ACC112 (cell line): Measurements from ENCODE around the gene SPTBN5.

ENCODE experiments used
- H2AFZ ChIP-seq: fragments of 200-600 bp; sonication (generic); one replicate; pipeline ENCODE4 v1.6.0; 2017; ENCODE audit warnings: antibody characterized with exemption, low read length; ENCODE audit not compliant: unreplicated experiment
- H3K27ac ChIP-seq: fragments of 200-600 bp; sonication (generic); 2 replicates; pipeline ENCODE4 v1.5.1; 2014; ENCODE audit warnings: low read depth, mild to moderate bottlenecking, antibody characterized with exemption, low read length, moderate library complexity
- H3K27me3 ChIP-seq: fragments of 200-600 bp; sonication (generic); 2 replicates; pipeline ENCODE4 v1.6.1; 2014; ENCODE audit warnings: mild to moderate bottlenecking, antibody characterized with exemption, low read length, moderate library complexity, mixed read lengths; ENCODE audit not compliant: insufficient read depth
- H3K36me3 ChIP-seq: fragments of 200-600 bp; sonication (generic); 2 replicates; pipeline ENCODE4 v1.6.1; 2016; ENCODE audit warnings: mild to moderate bottlenecking, antibody characterized with exemption, low read length, moderate library complexity, mixed read lengths; ENCODE audit not compliant: insufficient read depth
- H3K4me1 ChIP-seq: fragments of 200-600 bp; sonication (generic); one replicate; pipeline ENCODE4 v1.6.1; 2016; ENCODE audit warnings: low read length, mixed read lengths; ENCODE audit not compliant: insufficient read depth, unreplicated experiment, control insufficient read depth
- H3K4me3 ChIP-seq: fragments of 200-600 bp; sonication (generic); 2 replicates; pipeline ENCODE4 v1.5.1; 2014; ENCODE audit warnings: mild to moderate bottlenecking, low read depth, low read length
- H3K79me2 ChIP-seq: fragments of 200-600 bp; sonication (generic); one replicate; pipeline ENCODE4 v1.6.0; 2016; ENCODE audit warnings: low read length; ENCODE audit not compliant: control insufficient read depth, unreplicated experiment, insufficient read depth

SPTBN5 gene

GRCh38 chr15:41814534-41814933, 79.3 kb downstream of the SPTBN5 start:
- H3K4me1 ChIP-seq: peaks cover 9% of the 10 kb centered on the region
- H3K36me3 ChIP-seq: peaks cover 14% of the 10 kb centered on the region; the same call in 1 of the 2 replicates
- no peak overlapping the region for H3K27ac ChIP-seq
- no peaks in the 10 kb centered on the region for H3K27me3 ChIP-seq
- H2AFZ ChIP-seq: no peak overlapping the region
- no peak overlapping the region for H3K4me3 ChIP-seq
- no peaks in the 10 kb centered on the region for H3K79me2 ChIP-seq

DNA sequence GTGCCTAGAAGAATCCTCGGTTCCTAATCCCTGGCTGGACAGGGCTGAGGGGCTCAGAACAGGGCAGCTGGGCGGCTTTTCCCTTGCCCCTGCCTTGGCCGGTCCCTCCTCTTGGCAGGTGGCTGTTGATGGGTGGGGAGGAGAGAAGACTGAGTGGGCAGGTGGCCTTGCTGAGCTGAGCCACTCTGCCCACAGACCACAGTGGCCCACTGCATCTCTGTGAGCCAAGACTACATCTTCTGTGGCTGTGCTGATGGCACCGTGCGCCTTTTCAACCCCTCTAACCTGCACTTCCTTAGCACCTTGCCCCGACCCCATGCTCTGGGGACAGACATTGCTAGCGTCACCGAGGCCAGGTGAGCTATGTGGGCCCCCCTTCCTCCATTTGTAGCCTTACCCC, 80.4 kb downstream of the SPTBN5 start:
- no peak overlapping the region for H3K4me3 ChIP-seq
- no peak overlapping the region for H2AFZ ChIP-seq
- H3K4me1 ChIP-seq: peaks cover 11% of the 10 kb centered on the region
- H3K36me3 ChIP-seq: 0 out of 2 replicates have a peak, but pooled peaks cover 7% of the 10 kb centered on the region
- H3K27me3 ChIP-seq: no peaks in the 10 kb centered on the region
- H3K79me2 ChIP-seq: no peaks in the 10 kb centered on the region
- no peak overlapping the region for H3K27ac ChIP-seq

- Histone ChIP-seq H2AFZ (no peak overlapping the region), H3K36me3 (0 out of 2 replicates have a peak, but pooled peaks cover 3% of the 10 kb centered on the region), H3K4me1 (peaks cover 11% of the 10 kb centered on the region), H3K27me3 (no peaks in the 10 kb centered on the region), H3K4me3 (no peak overlapping the region), H3K27ac (no peak overlapping the region), H3K79me2 (no peaks in the 10 kb centered on the region)
Measured at GRCh38 chr15:41812820-41813375, 81.0 kb downstream of the SPTBN5 start.

- Histone ChIP-seq H3K36me3 (0 out of 2 replicates have a peak, but pooled peaks cover 3% of the 10 kb centered on the region), H3K27ac (no peak overlapping the region), H2AFZ (no peak overlapping the region), H3K27me3 (no peaks in the 10 kb centered on the region), H3K4me1 (peaks cover 11% of the 10 kb centered on the region), H3K79me2 (no peaks in the 10 kb centered on the region), H3K4me3 (no peak overlapping the region)
Measured at GRCh38 chr15:41811432-41812195, 82.2 kb downstream of the SPTBN5 start.

DNA sequence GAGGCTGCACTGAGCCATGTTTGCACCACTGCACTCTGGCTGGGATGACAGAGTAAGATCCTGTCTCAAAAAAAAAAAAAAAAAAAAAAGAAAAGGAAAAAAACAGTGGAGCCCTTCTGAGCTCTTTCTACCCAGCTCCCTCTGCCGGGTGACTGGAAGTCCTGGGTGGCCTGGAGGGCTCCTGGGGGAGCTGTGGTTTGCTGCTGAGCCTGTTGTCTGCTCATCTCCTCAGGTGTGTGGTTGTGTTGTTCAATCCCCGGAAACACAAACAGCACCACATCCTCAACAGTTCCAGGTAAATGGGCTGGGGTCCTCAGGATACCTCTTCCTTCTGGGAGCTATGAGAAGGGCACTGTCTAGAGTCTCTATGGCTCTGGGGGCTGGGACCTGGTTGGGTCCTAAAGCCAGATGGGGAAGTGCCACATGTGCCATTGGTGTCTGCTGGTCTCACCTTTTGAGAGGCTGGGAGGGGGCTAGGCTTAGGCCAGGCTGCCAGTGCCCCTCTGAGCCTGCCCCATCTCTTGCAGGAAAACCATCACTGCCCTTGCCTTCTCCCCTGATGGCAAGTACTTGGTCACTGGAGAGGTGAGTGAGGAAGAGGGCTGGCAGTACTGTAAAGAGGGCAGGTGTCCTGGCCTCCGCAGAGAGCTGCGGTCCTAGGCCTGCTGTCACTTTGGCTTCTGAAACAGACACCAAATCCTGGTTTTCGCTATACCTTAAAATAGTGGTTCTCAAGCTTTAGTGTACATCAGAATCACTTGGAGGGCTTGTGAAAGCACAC, 83.0 kb downstream of the SPTBN5 start:
- H3K27ac ChIP-seq: no peak overlapping the region
- H3K27me3 ChIP-seq: no peaks in the 10 kb centered on the region
- H2AFZ ChIP-seq: no peak overlapping the region
- H3K36me3 ChIP-seq: 0 out of 2 replicates have a peak, but pooled peaks cover 3% of the 10 kb centered on the region
- no peak overlapping the region for H3K4me3 ChIP-seq
- H3K4me1 ChIP-seq: peaks cover 11% of the 10 kb centered on the region
- no peaks in the 10 kb centered on the region for H3K79me2 ChIP-seq

DNA sequence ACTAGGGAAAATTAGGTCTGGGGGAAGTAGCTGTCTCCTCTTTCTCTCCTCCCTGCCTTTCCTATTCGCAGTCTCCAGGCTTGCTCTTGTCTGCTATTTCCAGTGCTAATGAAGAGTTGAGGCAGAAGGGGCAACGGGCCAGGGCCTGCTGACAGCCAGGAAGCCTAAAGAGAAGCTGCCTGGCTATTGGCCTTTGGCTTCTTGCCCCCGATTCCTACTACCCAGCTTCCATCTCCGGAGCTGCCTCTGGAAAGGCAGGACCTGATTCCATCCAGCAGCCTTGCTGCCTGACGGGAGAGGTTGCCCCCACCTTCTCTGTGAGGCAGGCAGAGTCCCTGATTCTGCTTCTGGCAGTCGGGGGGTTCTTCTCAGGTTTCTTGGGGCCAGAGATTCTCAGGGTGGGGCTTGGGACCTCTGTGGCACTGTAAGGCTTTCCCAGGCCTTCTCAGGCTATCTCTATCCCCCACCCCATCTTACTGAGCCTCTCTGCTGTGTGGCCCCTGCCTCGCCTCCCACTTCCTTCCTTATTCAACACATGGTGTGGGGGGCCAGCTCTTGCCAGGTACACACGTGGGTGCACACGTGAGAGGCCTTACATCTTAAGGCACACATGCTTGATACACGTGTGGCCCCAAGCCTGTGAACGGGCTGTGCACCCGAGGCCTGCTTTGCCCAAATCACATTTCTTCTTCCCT, 84.2 kb downstream of the SPTBN5 start:
- Histone ChIP-seq H3K27ac (no peak overlapping the region), H3K36me3 (0 out of 2 replicates have a peak, but pooled peaks cover 3% of the 10 kb centered on the region), H3K4me3 (no peak overlapping the region), H3K27me3 (no peaks in the 10 kb centered on the region), H3K79me2 (no peaks in the 10 kb centered on the region), H3K4me1 (peaks cover 11% of the 10 kb centered on the region), H2AFZ (no peak overlapping the region)

DNA sequence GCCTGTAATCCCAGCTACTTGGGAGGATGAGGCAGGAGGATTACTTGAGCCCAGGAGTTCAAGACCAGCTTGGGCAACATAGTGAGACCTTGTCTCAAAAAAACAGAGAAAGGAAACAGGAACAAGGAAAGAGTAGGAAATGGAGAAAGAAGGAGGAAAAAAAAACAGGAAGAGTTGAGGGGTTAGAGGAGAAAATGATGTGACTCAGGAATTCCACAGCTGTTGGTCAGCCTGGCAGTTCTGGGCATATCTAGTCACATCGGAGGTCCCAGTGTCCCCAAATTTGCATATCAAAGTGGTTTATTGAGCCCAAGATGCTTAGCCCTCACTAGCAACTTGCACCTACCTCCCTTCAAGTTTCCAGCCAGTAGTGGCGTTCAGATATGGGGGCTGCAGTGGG, 84.7 kb downstream of the SPTBN5 start:
- Histone ChIP-seq H3K27ac (no peak overlapping the region), H3K27me3 (no peaks in the 10 kb centered on the region), H2AFZ (no peak overlapping the region), H3K36me3 (0 out of 2 replicates have a peak, but pooled peaks cover 3% of the 10 kb centered on the region), H3K4me1 (peaks cover 11% of the 10 kb centered on the region), H3K4me3 (no peak overlapping the region), H3K79me2 (no peaks in the 10 kb centered on the region)

- H3K27ac ChIP-seq: no peak overlapping the region
Measured at GRCh38 chr15:41806291-41807181, 87.3 kb downstream of the SPTBN5 start.

DNA sequence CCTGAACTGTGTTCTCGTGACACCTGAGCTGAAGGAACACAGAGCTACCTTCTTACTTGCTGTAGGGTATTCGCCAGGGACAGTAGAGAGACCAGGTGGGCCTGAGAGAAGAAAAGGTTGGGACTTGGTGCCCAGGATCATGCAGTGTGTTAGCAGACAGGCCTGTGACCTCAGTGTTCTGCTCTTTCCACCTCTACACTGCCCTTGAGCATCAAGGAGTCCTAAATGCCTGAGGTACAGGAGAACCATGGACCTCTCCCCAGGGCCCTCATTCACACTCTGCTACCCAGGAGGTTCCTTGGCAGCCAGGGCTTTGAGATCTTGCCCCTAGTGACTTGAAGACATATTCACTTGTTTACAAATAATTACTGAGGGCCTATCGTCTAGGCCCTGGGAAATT, 88.1 kb downstream of the SPTBN5 start:
- Histone ChIP-seq H2AFZ (no peak overlapping the region), H3K27me3 (no peaks in the 10 kb centered on the region), H3K4me3 (no peak overlapping the region), H3K36me3 (0 out of 2 replicates have a peak, but pooled peaks cover 3% of the 10 kb centered on the region), H3K4me1 (peaks cover 17% of the 10 kb centered on the region), H3K79me2 (no peaks in the 10 kb centered on the region), H3K27ac (no peak overlapping the region)

More at GRCh38 chr15:41806291-41807181, 87.3 kb downstream of the SPTBN5 start:
- H3K79me2 ChIP-seq: no peaks in the 10 kb centered on the region
- no peak overlapping the region for H2AFZ ChIP-seq
- H3K4me3 ChIP-seq: no peak overlapping the region
- H3K4me1 ChIP-seq: peaks cover 15% of the 10 kb centered on the region
- H3K27me3 ChIP-seq: no peaks in the 10 kb centered on the region
- H3K36me3 ChIP-seq: no peaks in the 10 kb centered on the region
